ENCODE results near the gene NOS2. TPM values are rescaled to one million over a fixed set of nuclear protein-coding genes. Genes with fewer than 3 reads are reported as not detected.

The NOS2 gene
- total RNA-seq (2022; extraction: Qiagen RNA extraction) = 0.13 to 0.18 TPM (median 0.15 TPM) in 5 replicates

DNA sequence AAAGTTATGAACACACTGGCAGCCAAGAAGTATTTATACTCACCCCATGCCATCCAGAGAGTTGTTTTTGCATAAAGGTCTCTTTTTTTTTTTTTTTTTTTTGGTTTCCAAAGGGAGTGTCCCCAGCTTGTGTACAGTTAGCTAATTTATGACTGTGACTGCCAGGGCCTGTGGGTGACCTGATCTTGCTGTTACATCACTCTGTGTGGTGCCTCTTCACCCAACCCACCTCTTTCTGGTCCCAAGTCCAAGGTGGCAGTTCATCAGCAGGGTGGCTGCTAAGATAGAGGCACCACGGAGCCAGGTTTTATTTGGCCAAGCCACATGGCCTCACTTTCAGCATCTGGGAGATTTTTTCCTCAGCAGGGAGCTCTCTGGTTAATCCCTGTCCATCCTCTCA is at the start of gene NOS2:
Gene NOS2, minus strand, starts transcription at position 8 of the 400 bp plus-strand sequence. CDS start 1,720 bp downstream, outside the sequence.

Other genes with a start within 250 kb of the NOS2 start
- 0.86 to 1.5 TPM (median 1.4 TPM) in 5 replicates for gene LGALS9, start 169.3 kb downstream of the NOS2 start, total RNA-seq (2022; extraction: Qiagen RNA extraction)
- gene LYRM9, start 92.8 kb upstream of the NOS2 start, total RNA-seq (2022; extraction: Qiagen RNA extraction) = 1.1 to 1.7 TPM (median 1.5 TPM) in 5 replicates
- gene NLK, start 242.1 kb upstream of the NOS2 start, total RNA-seq (2022; extraction: Qiagen RNA extraction) = 7.8 to 11.0 TPM (median 10.2 TPM) in 5 replicates